GM18498 (cell line): ENCODE results near the gene PLEKHG3.

Experiments used
- ATAC-seq: cut with Tn5 transposase; IDR thresholded peaks from one replicate; pipeline ENCODE4 v1.9.1; 2021; ENCODE audit warnings: mild to moderate bottlenecking, moderate library complexity; ENCODE audit not compliant: unreplicated experiment

Gene PLEKHG3

DNA sequence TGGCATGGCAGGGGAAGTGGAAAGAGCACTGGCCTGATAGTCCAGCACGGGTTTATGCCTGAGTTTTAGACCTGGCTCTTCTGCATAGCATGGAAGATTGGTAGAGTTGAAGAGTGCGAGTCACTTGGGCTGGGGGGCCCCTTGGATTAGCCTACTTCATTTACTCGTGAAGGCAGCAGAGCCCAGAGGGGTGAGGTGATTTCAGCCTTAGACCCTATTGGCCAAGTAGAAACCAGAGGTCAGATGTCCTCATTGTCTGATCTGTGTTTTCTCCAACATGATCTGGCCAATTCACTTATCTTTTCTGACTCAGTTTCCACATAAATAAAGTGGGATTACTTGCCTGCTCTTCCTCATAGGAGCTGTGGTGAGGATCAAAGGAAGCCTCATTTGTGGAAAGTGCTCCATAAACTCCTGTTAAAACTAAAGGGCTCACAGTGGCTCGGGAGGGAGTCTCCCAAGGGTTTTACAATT lies 1.9 kb downstream of the PLEKHG3 start:
- ATAC-seq: no peak

GRCh38 chr14:64706593-64707193 lies 2.5 kb downstream of the PLEKHG3 start:
- no peak for ATAC-seq

- no peak for ATAC-seq
Observed at GRCh38 chr14:64707661-64708060, 3.4 kb downstream of the PLEKHG3 start.

DNA sequence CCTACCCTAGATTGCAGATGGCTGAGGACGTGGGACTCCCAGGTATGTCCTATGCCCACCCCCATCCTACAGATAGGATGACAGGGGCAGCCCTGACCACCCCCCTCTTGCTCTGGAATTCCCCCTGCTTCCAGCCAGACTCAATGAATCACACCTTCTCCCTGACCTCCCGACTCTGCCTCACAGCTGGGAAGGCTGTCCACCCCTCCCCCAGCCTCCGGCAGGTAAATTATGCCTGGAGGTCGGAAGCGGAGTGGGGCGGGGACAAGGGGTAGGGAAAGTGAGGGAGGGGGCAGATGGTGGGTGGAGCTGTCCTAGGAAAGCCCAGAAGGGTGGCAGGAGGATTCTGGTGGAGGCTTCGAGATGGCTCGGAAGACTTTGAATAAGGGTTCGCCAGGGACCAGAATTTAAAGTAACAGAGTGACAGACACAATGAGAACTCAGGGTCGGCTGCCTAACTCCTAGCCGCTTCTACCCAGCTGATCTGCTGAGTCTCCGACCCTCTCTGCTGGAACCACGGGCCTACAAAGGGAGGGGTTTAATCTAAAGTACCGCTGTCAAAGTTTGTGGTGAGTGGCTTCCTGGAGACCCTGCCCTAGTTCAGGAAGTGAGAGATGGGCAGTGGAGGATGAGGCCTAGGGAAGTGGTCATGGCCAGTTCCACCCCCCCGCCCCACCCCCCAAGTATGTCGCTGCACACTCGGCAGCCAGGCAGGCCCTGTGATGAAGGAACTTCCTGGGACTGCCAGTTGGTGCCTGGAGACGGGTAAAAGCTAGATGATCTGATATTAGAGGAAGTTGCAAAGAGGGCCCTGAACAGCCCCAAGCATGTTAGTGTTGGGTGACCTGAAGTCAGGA lies 4.2 kb downstream of the PLEKHG3 start:
- no peak for ATAC-seq

DNA sequence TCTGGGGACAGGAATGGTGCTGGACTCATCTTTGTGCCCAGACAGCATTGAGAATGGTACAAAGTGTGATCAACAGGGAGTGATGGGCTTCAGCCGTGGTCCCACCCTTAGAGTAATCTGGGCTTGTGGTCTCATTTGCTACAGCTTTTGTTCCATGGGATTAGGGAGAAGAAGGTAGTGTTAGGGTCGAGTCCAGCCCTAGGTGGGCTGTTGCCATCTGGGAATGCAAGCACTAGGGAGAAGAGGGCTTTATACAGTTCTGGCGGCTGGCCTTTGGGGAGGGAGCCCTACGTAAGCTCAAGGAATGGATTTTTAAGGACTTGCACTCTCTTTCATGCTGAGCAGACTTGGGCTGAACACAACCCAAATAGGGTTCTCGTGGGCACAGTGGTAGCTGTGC lies 4.9 kb downstream of the PLEKHG3 start:
- no peak for ATAC-seq

GRCh38 chr14:64711039-64711438 lies 6.8 kb downstream of the PLEKHG3 start:
- no peak for ATAC-seq

DNA sequence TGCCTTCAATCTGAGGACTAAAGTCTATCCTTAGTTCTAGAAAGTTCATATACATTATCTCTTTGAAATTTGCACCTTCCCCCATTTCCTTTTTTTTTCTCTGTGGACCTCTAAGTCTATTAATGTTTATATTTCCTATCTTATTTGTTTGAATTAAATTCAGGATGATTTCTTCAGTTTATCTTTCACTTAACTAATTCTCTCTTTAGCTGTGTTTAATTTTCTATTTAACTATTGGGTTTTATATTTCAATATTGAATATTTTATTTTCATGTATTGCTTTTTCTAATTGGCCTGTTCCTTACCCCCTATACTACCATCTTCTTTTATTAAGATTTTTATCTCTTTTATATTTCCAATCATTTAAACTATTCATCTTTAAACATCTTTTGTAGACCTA lies 9.5 kb downstream of the PLEKHG3 start:
- ATAC-seq: no peak

DNA sequence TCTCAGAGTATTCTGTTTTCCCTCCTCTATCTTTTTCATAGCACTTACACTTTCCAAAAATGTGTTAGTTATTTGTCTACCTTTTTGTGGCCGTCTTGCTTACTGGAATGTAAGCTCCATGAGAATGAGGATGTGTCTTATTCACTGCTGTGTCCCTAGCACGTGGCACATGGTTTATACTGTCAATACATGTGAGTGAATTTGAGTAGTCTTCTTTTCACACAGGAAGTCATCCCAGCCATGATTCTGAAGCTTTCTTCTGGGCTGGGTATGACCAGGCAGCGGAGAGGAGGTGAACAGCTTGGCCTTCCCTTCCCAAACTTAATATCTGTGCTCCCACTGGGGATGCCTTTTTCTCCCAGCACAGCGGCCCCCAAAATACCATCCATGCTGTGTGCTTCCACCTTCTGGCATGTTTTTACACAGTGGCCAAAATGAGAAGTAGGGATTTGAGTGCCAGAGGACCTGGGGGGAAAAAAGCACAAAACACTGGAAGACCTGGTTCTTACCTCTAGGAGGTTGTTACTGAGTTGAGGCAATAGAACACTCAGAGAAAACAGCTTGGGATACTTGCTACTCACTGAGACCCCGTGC lies 10.3 kb downstream of the PLEKHG3 start:
- no peak for ATAC-seq

DNA sequence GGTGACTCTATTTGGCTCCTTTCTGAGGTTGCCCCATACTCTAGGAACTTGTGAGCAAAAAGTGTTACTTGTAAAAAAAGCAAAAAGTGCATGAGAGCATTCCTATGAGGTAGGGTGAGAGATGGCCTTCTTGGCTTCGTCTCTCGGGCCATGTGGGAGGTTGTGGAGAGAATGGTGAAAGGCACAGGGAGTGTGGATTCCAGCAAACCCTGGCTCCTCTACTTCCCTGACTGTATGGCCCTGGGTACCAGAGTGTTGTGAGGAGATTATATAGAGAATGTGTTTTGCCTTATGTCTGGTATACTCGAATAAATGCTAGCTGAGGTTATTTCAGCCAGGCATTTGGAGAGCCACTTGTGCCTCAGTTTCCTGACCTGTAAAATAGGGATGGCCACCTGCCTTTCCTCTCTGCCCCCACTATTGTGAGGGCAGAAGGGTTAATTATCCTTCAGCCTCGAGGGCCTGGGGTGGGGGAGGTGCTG lies 11.0 kb downstream of the PLEKHG3 start:
- ATAC-seq: no peak

DNA sequence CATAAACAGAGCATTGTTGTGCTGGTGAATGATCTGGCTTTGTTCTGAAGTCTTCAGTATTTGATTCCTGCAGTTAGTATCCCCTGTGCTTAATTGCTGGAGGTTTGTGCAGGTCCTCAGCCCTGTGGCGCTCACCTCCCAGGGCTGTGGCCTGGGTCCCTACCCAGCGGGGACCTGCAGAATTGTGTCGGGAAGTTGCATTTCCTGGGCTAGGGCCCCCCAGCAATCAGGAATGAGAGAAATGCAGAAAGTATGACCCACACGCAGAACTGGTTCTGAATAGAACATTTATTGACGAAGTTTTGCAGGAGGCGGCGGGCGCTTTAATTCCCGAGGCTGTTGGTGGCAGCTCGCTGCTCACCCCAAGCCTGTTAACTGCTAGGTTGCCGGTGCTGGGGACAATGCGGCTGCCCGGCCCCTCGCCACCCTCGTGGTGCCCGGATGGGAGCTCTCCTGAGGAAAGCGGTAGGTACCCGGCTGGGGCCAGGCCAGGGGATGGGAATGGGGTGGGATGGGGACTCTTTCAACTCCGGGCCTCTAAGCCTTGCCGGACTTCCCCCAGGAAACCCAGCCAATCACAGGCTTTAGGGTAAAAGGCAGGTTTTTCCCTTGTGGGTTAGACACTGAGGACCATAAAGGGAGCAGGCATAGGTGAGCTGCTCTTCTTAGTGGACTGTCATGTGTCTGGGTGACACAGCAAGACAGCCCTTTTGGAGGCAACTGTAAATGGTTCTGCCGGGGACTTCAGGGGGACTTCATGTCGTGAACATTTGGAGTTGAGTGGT lies 11.6 kb downstream of the PLEKHG3 start:
- ATAC-seq: no peak

GRCh38 chr14:64717870-64718269 lies 13.6 kb downstream of the PLEKHG3 start:
- no peak for ATAC-seq

- no peak for ATAC-seq
Observed at GRCh38 chr14:64718762-64719161, 14.5 kb downstream of the PLEKHG3 start.

DNA sequence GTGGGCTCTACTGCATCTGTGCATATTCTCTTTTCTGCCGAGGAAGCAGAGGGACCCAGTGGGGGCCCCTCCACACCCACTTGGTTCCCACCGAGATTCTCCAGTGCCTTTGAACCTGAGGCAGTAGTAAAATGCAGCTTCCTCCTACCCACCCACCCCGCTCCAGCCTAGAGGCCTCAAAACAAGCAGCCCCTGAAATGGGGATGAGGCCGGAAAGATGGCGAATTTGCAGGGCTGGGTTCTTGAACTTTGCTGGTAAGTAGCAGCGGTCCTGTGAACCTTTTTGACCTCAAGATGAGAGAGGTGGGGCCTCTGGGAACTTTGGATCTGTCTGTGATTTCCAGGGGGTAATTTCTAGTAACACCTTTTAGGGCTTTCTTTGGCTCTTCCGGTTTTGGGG lies 15.4 kb downstream of the PLEKHG3 start:
- ATAC-seq: no peak

- no peak for ATAC-seq
Observed at GRCh38 chr14:64720131-64720576, 15.9 kb downstream of the PLEKHG3 start.

DNA sequence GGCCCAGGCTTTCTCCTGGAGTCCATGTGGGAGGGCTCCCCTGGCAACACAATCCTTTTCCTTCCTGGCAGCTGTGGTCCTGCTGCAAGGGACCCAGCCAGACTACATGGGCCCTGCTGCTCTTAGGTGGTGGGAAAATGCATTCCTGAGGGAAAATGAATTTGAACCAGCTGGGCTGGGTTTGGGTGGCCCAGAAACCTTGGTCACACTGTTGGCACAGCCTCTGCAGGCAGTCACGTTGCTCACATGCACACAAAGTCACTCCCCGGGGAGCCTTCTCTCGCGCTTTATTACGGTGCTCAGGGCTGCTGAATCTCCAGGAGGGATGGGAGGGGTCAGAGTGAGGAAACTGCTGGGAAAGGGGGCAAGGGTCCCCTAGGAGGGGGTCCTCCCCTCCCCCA lies 17.2 kb downstream of the PLEKHG3 start:
- no peak for ATAC-seq

- ATAC-seq: no peak
Observed at GRCh38 chr14:64721899-64722298, 17.7 kb downstream of the PLEKHG3 start.

DNA sequence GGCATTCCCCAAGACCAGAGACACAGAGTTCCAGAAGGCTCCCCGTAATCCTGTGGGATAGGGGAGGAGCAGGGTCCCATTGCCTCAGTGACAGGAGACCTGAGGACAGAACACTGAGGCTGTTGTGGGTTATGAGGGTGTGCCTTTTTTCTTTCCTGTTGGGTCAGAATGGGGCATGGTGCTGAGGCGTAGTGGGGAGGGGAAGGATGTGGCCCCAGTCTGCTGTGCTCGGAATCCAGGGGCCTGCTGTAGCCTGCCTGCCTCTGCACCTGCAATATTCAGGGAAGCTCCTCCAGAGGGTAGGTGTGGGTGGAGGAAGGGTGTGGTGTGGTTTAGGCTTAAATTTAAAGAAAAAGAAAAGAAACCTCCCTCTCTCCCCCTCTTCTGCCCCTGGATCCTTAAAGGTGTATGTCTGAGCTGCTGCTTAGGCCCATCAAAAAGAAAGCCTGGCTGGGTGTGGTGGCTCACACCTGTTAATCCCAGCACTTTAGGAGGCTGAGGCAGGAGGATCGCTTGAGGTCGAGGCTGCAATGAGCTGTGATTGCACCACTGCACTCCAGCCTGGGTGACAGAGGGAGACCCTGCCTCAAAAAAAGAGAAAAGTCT lies 18.7 kb downstream of the PLEKHG3 start:
- ATAC-seq: no peak

DNA sequence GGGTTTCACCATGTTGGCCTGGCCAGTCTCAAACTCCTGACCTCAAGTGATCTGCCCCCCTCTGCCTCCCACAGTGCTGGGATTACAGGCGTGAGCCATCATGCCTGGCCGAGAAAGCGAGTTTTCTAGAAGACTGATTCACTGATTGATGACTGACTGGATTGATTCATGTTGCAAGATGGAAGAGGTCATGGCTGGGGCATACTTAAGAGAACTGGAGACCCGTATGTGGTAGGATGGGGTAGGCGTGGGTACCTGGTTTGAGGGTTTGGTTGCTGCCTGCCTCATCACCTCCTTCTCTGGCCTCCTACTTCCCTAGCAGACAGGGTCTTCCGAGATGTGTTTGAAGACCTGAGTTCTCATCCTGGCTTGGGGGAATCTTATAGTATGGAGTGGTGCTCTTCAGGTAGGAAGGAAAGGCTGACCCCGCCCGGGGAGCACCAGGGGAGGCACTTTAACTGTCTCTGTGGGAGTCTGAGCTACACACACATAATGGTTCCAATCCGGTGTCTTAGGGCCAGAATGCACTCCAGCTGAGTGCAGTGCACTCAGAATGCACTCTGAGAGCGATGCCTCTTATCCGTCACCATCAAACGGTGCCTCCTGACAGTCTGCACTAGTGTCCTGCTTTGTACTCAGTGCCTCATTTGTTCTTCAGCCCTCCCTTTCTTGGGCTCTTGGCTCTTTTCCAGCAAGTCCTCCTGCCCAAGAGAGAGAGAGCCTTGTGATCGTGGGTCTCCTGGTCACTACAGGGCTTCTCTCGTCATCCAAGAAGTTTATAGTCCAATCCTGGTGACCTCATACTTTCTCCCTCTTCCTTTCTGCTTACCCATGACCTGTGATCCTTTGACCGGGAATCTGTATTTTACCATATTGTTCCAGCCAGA lies 19.7 kb downstream of the PLEKHG3 start:
- ATAC-seq: no peak

- no peak for ATAC-seq
Observed at GRCh38 chr14:64724578-64724930, 20.3 kb downstream of the PLEKHG3 start.
